Epithelial cell of esophagus (primary cell): ENCODE measurements around the gene EDRF1.

ENCODE experiments used
- DNase-seq: peaks from one replicate; pipeline ENCODE4 v3.0.0; 2010; ENCODE audit warnings: low read depth
- H3K4me3 ChIP-seq: 2 replicates; pipeline ENCODE4 v1.5.1; 2011; ENCODE audit warnings: mild to moderate bottlenecking, low read length, control low read depth
- CTCF ChIP-seq: IDR thresholded peaks from 2 replicates; pipeline ENCODE4 v1.5.1; 2011; ENCODE audit warnings: low read depth, mild to moderate bottlenecking, low read length, control low read depth, inconsistent platforms; ENCODE audit not compliant: insufficient read depth; ENCODE audit errors: missing control alignments

The EDRF1 gene

GRCh38 chr10:125792342-125793300, 73.1 kb downstream of the EDRF1 start:
- no peak for TF ChIP-seq CTCF
- no peak overlapping the region for H3K4me3 ChIP-seq
- no peak for DNase-seq

DNA sequence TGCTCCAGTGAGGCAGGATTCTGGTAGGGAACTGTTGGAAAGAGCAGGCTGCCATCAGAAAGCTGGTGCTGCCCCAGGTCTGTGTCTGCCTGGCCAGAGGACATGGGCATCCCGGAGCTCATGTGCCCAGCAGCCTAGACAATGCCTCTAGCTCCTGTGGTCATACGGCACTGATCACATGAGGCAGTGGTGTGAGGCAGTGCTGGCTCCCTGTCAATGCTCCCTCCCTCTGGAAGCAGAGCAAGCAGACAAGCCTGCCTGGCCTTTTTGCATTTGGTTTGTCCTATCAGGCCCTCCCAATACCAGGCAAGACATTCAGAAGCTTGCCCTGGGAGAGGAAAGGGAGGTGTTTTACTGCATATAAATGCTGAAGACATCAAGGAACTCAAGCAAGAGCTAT, 75.6 kb downstream of the EDRF1 start:
- no peak overlapping the region for H3K4me3 ChIP-seq
- no peak for DNase-seq
- TF ChIP-seq CTCF = no peak

DNA sequence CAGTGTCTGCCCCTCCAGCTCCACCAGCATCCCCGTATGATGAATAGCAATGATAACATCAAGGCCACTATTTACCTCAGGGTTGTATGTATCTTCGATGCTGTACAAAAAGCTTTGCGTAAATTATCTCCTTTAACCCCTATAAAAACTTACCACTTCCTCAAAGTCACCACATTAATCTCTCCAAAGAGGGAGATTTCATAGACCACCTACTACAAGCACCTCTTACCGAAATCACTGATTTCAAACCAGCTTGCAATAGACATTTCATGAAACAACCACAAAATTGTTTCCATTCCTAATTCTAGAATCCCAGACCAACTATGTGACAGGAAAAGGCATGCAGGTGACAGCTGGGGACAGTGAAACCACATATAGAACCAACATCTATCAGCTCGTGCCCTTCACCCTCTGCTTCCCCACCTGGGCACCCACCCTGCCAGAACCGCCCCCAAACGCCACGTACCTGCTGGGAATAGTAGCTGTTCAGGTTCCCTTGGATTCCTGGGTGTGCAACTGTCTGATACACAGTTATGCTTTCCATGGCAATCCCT, 76.2 kb downstream of the EDRF1 start:
- no peak overlapping the region for H3K4me3 ChIP-seq
- no peak for DNase-seq
- TF ChIP-seq CTCF = no peak

DNA sequence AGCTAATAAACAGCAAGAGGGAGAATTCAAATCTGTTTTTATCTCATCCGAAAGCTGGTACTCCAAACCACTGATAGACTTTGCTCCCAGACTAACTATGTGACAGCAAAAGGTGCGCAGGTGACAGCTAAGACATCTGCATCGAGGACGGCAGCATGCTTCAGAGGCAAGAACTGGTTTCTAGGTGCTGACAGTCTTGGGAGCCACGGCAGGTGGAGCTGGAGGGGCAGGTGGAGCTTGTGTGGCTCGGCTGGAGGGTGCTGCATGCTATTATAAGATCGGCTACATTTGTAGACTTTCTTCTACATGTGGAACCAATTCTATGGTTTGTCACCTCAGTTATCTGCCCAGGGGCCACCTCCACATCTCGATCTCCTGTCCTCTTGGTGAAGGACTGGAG, 77.9 kb downstream of the EDRF1 start:
- no peak for TF ChIP-seq CTCF
- no peak for DNase-seq
- no peak overlapping the region for H3K4me3 ChIP-seq

GRCh38 chr10:125797994-125798662, 78.6 kb downstream of the EDRF1 start:
- no peak overlapping the region for H3K4me3 ChIP-seq
- no peak for TF ChIP-seq CTCF
- DNase-seq = no peak

GRCh38 chr10:125799451-125800182, 80.1 kb downstream of the EDRF1 start:
- TF ChIP-seq CTCF = no peak

More at GRCh38 chr10:125799451-125800182, 80.1 kb downstream of the EDRF1 start:
- DNase-seq = no peak
- no peak overlapping the region for H3K4me3 ChIP-seq
